DOHH2 (cell line): ENCODE measurements around the gene ZNF460.

Source experiments
- H3F3A ChIP-seq: fragments of 200-600 bp; sonication (generic), shearing (Covaris generic); 2 replicates; pipeline ENCODE4 v1.6.0; 2016; ENCODE audit warnings: antibody characterized with exemption, mild to moderate bottlenecking; ENCODE audit not compliant: control insufficient read depth, insufficient read depth
- H3K27ac ChIP-seq: fragments of 200-600 bp; sonication (generic); 2 replicates; pipeline ENCODE4 v1.5.1; 2014; ENCODE audit warnings: low read depth, mild to moderate bottlenecking, low read length, moderate library complexity
- H3K27me3 ChIP-seq: fragments of 200-600 bp; sonication (generic); 2 replicates; pipeline ENCODE4 v1.6.1; 2014; ENCODE audit warnings: mild to moderate bottlenecking, low read length, mixed read lengths; ENCODE audit not compliant: control insufficient read depth
- H3K36me3 ChIP-seq: fragments of 200-600 bp; sonication (generic); 2 replicates; pipeline ENCODE4 v1.6.1; 2014; ENCODE audit warnings: mild to moderate bottlenecking, low read length, moderate library complexity, mixed read lengths; ENCODE audit not compliant: control insufficient read depth
- H3K4me1 ChIP-seq: fragments of 200-600 bp; sonication (generic); 2 replicates; pipeline ENCODE4 v1.6.1; 2014; ENCODE audit warnings: mild to moderate bottlenecking, low read length, mixed read lengths; ENCODE audit not compliant: control insufficient read depth
- H3K4me2 ChIP-seq: fragments of 200-600 bp; sonication (generic); 2 replicates; pipeline ENCODE4 v1.6.0; 2014; ENCODE audit warnings: mild to moderate bottlenecking, low read length, moderate library complexity
- H3K4me3 ChIP-seq: fragments of 200-600 bp; sonication (generic); 2 replicates; pipeline ENCODE4 v1.5.1; 2014; ENCODE audit warnings: mild to moderate bottlenecking, low read length, mixed read lengths
- H3K79me2 ChIP-seq: fragments of 200-600 bp; sonication (generic); 2 replicates; pipeline ENCODE4 v1.6.1; 2014; ENCODE audit warnings: mild to moderate bottlenecking, low read length, mixed read lengths; ENCODE audit not compliant: control insufficient read depth
- H3K9me2 ChIP-seq: fragments of 200-600 bp; sonication (generic); replicated peaks from 2 replicates; pipeline ENCODE4 v1.6.1; 2014; ENCODE audit warnings: mild to moderate bottlenecking, low read length, mixed read lengths; ENCODE audit not compliant: control insufficient read depth
- H3K9me3 ChIP-seq: fragments of 200-600 bp; sonication (generic); 2 replicates; pipeline ENCODE4 v1.6.1; 2014; ENCODE audit warnings: antibody characterized with exemption, low read length, mixed read lengths; ENCODE audit not compliant: control insufficient read depth, insufficient read depth
- H4K20me1 ChIP-seq: fragments of 200-600 bp; sonication (generic); 2 replicates; pipeline ENCODE4 v1.6.0; 2014; ENCODE audit warnings: low read depth, mild to moderate bottlenecking, antibody characterized with exemption, low read length, moderate library complexity; ENCODE audit not compliant: control insufficient read depth, insufficient read depth
- EZH2phosphoT487 ChIP-seq: fragments of 200-600 bp; sonication (generic); IDR thresholded peaks from 2 replicates; pipeline ENCODE4 v1.6.1; 2017; ENCODE audit warnings: borderline replicate concordance, mild to moderate bottlenecking, antibody characterized with exemption, low read length, moderate library complexity, mixed read lengths
- TF ChIP-seq, protein P1 (sequence below): fragments of 200-600 bp; sonication (generic); IDR thresholded peaks from one replicate; pipeline ENCODE4 v1.5.1; 2014; ENCODE audit warnings: antibody characterized with exemption, mild to moderate bottlenecking, low read depth, low read length; ENCODE audit not compliant: poor library complexity, severe bottlenecking

ZNF460 gene

DNA sequence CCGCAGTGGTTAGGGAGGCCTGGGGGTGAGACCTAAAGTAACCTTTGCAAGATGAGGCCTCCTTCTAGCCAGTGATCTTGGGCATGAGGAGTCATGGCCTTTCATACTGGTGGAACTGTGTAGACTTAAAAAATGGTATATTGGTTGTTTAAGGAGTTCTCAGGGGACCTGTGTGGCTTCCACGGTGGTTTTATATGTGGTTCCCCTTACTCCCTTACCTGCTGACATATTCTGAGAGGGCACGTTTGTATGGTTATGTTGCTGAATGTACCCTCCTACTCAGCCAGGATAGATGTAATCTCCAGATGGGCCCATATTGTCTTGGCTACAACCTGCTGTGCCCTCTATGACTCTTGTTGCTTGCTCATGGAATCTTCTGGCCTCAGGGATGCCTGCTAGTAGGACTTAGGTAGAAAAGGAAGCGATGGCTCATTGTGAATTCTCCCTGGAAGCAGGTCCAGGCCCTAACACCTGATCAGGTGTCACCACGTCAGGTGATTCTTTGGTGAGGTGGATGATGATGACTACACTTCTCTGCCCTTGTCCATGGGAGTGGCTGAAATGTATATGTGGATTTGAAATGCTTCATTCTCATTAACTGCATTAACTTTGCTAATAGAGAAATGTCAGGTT, 1.8 kb downstream of the ZNF460 start:
- H3K27me3 ChIP-seq: no peaks in the 10 kb centered on the region
- peak overlapping the region; percentile 83 for H3K4me3 ChIP-seq
- no peak overlapping the region for H3K27ac ChIP-seq
- no peak for TF ChIP-seq EZH2phosphoT487
- TF ChIP-seq, protein P1, sequence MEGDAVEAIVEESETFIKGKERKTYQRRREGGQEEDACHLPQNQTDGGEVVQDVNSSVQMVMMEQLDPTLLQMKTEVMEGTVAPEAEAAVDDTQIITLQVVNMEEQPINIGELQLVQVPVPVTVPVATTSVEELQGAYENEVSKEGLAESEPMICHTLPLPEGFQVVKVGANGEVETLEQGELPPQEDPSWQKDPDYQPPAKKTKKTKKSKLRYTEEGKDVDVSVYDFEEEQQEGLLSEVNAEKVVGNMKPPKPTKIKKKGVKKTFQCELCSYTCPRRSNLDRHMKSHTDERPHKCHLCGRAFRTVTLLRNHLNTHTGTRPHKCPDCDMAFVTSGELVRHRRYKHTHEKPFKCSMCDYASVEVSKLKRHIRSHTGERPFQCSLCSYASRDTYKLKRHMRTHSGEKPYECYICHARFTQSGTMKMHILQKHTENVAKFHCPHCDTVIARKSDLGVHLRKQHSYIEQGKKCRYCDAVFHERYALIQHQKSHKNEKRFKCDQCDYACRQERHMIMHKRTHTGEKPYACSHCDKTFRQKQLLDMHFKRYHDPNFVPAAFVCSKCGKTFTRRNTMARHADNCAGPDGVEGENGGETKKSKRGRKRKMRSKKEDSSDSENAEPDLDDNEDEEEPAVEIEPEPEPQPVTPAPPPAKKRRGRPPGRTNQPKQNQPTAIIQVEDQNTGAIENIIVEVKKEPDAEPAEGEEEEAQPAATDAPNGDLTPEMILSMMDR: no peak
- no peaks in the 10 kb centered on the region for H4K20me1 ChIP-seq
- peak overlapping the region; percentile 94 for H3K4me2 ChIP-seq
- no peaks in the 10 kb centered on the region for H3K9me2 ChIP-seq
- peaks cover 59% of the 10 kb centered on the region for H3K79me2 ChIP-seq
- H3K4me1 ChIP-seq: peaks cover 22% of the 10 kb centered on the region
- peaks cover 24% of the 10 kb centered on the region for H3K9me3 ChIP-seq
- H3K36me3 ChIP-seq: peaks cover 73% of the 10 kb centered on the region
- no peaks in the 10 kb centered on the region for H3F3A ChIP-seq

DNA sequence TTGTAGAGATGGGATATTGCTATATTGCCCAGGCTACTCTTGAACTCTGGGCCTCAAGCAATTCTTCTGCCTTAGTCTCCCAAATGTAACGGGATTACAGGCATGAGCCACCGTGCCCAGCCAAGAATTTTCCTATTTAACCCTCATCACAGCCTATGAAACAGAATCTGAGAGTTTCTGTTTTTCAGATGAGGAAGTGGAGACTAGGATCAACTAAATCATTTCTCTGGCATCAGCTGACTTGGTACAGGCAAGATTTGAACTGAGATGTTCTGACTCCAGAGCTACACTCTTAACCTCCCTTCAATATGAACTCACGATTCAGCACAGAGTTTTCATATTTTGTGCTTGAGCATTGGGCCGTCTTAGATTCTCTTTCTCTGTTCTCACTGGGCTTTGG, 8.1 kb downstream of the ZNF460 start:
- TF ChIP-seq, protein P1: no peak
- no peak for TF ChIP-seq EZH2phosphoT487

DNA sequence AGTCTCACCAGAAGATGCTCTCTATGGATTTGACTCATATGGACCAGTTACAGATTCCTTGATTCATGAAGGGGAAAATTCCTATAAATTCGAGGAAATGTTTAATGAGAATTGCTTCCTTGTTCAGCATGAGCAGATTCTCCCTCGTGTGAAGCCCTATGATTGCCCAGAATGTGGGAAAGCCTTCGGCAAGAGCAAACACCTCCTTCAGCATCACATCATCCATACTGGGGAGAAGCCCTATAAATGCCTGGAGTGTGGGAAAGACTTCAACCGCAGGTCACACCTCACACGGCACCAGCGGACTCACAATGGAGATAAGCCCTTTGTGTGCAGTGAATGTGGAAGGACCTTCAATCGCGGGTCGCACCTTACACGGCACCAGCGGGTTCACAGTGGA, 10.7 kb downstream of the ZNF460 start:
- no peak for TF ChIP-seq EZH2phosphoT487
- TF ChIP-seq, protein P1: no peak
- Histone ChIP-seq H3K4me1 (no peaks in the 10 kb centered on the region), H3K9me2 (no peaks in the 10 kb centered on the region), H3F3A (no peaks in the 10 kb centered on the region), H4K20me1 (no peaks in the 10 kb centered on the region), H3K27ac (no peak overlapping the region), H3K79me2 (peaks cover 59% of the 10 kb centered on the region), H3K4me3 (no peak overlapping the region), H3K27me3 (no peaks in the 10 kb centered on the region), H3K36me3 (peaks cover 90% of the 10 kb centered on the region), H3K4me2 (no peak overlapping the region), H3K9me3 (peaks cover 40% of the 10 kb centered on the region; the same call in 1 of the 2 replicates)

More for the DNA sequence above, 8.1 kb downstream of the ZNF460 start:
- Histone ChIP-seq H3K9me3 (peaks cover 32% of the 10 kb centered on the region; the same call in 1 of the 2 replicates), H3K4me3 (no peak overlapping the region), H3F3A (no peaks in the 10 kb centered on the region), H4K20me1 (no peaks in the 10 kb centered on the region), H3K4me1 (no peaks in the 10 kb centered on the region), H3K36me3 (peaks cover 95% of the 10 kb centered on the region), H3K4me2 (no peak overlapping the region), H3K79me2 (peaks cover 60% of the 10 kb centered on the region), H3K27ac (no peak overlapping the region), H3K27me3 (no peaks in the 10 kb centered on the region), H3K9me2 (no peaks in the 10 kb centered on the region)
